ENCODE results near the gene DDX27. TPM values are rescaled to one million over a fixed set of nuclear protein-coding genes. Genes with fewer than 3 reads are reported as not detected.

Gene DDX27
- total and polyA plus RNA-seq, 2 of the 8 experiments (the other 6 are each of a cell fraction or from before 2014, with no cell fraction given), result 42.7 to 51.0 TPM

GRCh38 chr20:49278818-49279676 lies 59.8 kb downstream of the DDX27 start (continued):
- no peak for TF ChIP-seq E2F6 (IDR thresholded peaks at IDR 0.05)
- no peak for TF ChIP-seq NRF1 (IDR thresholded peaks at IDR 0.05; ENCODE audit: low read depth, low read length)
- no peak for TF ChIP-seq ZNF274 (IDR thresholded peaks at IDR 0.05; ENCODE audit: borderline replicate concordance, extremely low read depth, low read length)
- no peak for TF ChIP-seq CTCF (IDR thresholded peaks at IDR 0.05; ENCODE audit: control extremely low read depth in 1 of 3, insufficient read depth in 1 of 3, low read depth in 1 of 3, low read length in 3 of 3)
- TF ChIP-seq SAP30 (IDR thresholded peaks at IDR 0.05; ENCODE audit: insufficient read depth, insufficient replicate concordance, low read length), result peak; percentile 39
- TF ChIP-seq POU5F1 (IDR thresholded peaks at IDR 0.05; ENCODE audit: low read depth, low read length), result no peak
- TF ChIP-seq KDM4A (IDR thresholded peaks at IDR 0.05; ENCODE audit: low read depth, low read length, severe bottlenecking), result no peak
- no peak for TF ChIP-seq BCL11A (IDR thresholded peaks at IDR 0.05; ENCODE audit: low read depth in 2 of 2, low read length in 2 of 2)

All from H1 (cell line).